ENCODE data around the gene PPP1R15B. TPM values are rescaled to one million over a fixed set of nuclear protein-coding genes. Genes with fewer than 3 reads are reported as not detected.

The PPP1R15B gene
- total RNA-seq, 4 donors from 2014 or later: 44.4 to 53.2 (median 50.9) TPM

DNA sequence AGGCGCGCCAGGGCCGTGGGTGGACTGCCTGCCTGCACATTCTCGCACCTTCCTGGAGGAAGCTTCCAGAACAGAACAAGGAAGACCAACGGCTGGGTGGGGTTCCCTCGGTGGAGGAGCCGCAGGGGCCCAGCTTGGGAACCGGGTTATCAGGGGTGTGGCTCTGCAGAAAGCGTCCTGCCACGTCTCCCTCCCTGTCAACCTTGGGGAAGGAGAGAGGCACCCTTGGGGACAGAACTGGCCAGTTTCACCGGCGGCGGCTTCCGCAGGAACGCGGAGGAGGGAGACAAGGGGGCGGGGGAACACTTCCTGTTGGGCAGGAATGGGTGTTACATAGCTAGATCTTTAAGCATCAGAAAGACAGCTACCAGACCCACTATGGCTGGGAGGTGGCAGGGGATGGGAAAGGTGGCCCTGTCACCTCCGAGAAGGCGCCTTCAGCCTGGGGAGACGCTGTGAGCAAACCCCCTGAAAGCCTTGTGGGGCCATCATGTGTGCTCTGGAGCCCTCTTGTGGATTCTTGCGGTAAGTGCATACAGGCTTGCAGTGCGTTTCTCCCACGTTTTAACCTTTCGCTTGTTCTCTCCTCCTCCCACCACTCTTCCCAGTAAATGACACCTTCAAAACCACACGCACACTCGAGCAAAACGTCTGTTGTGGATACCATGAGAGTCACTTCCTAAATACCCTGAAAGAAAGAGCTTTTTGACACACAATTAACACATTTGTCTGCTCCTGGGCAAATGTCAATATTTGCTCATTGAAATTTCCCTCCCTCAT, 48.1 kb downstream of the PPP1R15B start:
- peak; percentile 70 for ATAC-seq
- TF ChIP-seq POLR2A (IDR thresholded peaks at IDR 0.05) (no peak), CTCF (IDR thresholded peaks at IDR 0.05) (peak; percentile 96 to 98 (median 97)), POLR2AphosphoS5 (IDR thresholded peaks at IDR 0.05) (no peak)
- Histone ChIP-seq H3K9me3 (no peaks in the 10 kb centered on the region), H3K27me3 (peaks cover 63% of the 10 kb centered on the region), H3K36me3 (no peaks in the 10 kb centered on the region), H3K4me3 (peak overlapping the region; percentile 11 to 53), H3K27ac (peak overlapping the region in 3 of 4 donors; percentile 48 to 62 (median 56)), H3K4me1 (peaks cover 0 to 29% (median 10%) of the 10 kb centered on the region in 3 donors)
- 0% methylated on average over 6 to 10 of the region's 27 CpGs for WGBS, 2 donors (ENCODE audit: low coverage in 1 of 2)

DNA sequence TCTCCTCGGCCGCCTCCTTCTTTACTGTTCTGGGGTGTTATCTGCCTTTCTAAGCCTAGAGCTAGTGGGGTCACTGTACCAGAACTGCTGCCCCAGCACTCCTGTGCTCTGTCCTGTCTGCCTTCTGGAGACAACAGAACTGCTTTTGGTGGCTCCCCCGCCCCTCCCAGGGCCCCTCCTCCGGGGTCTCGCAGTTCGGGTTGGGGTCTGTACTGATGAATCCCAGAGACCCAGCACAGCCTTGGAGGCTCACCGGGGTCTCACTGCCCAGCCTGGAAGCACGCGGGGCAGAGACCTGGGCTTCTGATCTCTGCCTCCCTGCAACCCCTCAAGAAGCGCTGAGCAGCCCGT, 48.7 kb downstream of the PPP1R15B start:
- 77% methylated on average over 2 of the region's 11 CpGs; no CpG with 5 or more reads in 1 of the 2 donors for WGBS, 2 donors (ENCODE audit: low coverage in 1 of 2)
- TF ChIP-seq CTCF (IDR thresholded peaks at IDR 0.05) (no peak), POLR2A (IDR thresholded peaks at IDR 0.05) (no peak), EP300 (IDR thresholded peaks at IDR 0.05) (no peak), POLR2AphosphoS5 (IDR thresholded peaks at IDR 0.05) (no peak)
- peak overlapping the region; percentile 11 to 53 for H3K4me3 ChIP-seq
- ATAC-seq: no peak
- H3K4me1 ChIP-seq: peaks cover 0 to 35% (median 10%) of the 10 kb centered on the region in 3 donors
- H3K36me3 ChIP-seq: no peaks in the 10 kb centered on the region
- no peaks in the 10 kb centered on the region for H3K9me3 ChIP-seq
- H3K27me3 ChIP-seq: peaks cover 65% of the 10 kb centered on the region
- H3K27ac ChIP-seq: peak overlapping the region in 2 of 4 donors; percentile 48 to 62

- WGBS, 2 donors (ENCODE audit: low coverage in 1 of 2): 61% methylated on average over 2 of the region's 10 CpGs; no CpG with 5 or more reads in 1 of the 2 donors
- no peaks in the 10 kb centered on the region for H3K36me3 ChIP-seq
- H3K4me1 ChIP-seq: peaks cover 0 to 36% (median 10%) of the 10 kb centered on the region in 3 donors
- no peak overlapping the region for H3K27ac ChIP-seq
- no peak for ATAC-seq
- peaks cover 71% of the 10 kb centered on the region for H3K27me3 ChIP-seq
- no peaks in the 10 kb centered on the region for H3K9me3 ChIP-seq
- H3K4me3 ChIP-seq: no peak overlapping the region
- TF ChIP-seq CTCF (IDR thresholded peaks at IDR 0.05): no peak
- TF ChIP-seq EP300 (IDR thresholded peaks at IDR 0.05): no peak
- no peak for TF ChIP-seq POLR2AphosphoS5 (IDR thresholded peaks at IDR 0.05)
- no peak for TF ChIP-seq POLR2A (IDR thresholded peaks at IDR 0.05)
These were observed 49.8 kb downstream of the PPP1R15B start for GRCh38 chr1:204361781-204362180.

DNA sequence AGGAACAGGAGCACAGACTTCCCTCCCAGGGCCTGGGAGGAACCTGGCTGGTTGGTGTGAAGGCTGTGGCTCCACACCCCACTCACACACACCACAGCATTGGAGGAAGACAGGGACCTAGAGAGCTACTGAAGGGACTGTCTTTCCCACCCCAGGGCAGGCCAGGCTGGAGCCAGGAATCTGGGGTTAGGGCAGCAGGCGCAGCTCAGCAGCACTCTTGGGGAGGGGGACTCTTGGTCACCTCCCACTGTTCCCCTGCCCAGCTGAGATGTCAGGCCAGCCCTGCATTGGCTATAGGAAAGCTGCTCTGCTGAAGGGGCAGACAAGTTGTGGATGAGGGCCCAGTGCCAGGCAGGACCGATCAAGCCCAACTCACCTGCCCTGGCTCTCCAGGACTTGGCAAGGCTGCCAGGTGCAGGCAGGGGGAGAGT, 50.3 kb downstream of the PPP1R15B start:
- H3K27me3 ChIP-seq: peaks cover 67% of the 10 kb centered on the region
- no CpG with 5 or more reads among the region's 2 CpGs for WGBS, 2 donors (ENCODE audit: low coverage in 1 of 2)

More for the DNA sequence above, 50.3 kb downstream of the PPP1R15B start:
- Histone ChIP-seq H3K4me3 (no peak overlapping the region), H3K36me3 (no peaks in the 10 kb centered on the region), H3K9me3 (no peaks in the 10 kb centered on the region), H3K4me1 (peaks cover 0 to 36% (median 10%) of the 10 kb centered on the region in 3 donors), H3K27ac (no peak overlapping the region)
- no peak for ATAC-seq
- no peak for TF ChIP-seq POLR2A (IDR thresholded peaks at IDR 0.05)
- TF ChIP-seq CTCF (IDR thresholded peaks at IDR 0.05): no peak
- TF ChIP-seq EP300 (IDR thresholded peaks at IDR 0.05): no peak
- TF ChIP-seq POLR2AphosphoS5 (IDR thresholded peaks at IDR 0.05): no peak

Data from gastroesophageal sphincter (tissue), 4 donors.